NCI-H1417 (cell line): ENCODE results near the gene RPRML.
A peak's percentile ranks its signal among the peaks of the same experiment; 100 is the strongest.

Source experiments
- DNase-seq, 3 experiments: peaks; one replicate each; lab custom pipeline; 2025; lab: John Stamatoyannopoulos, UW

Gene RPRML

DNA sequence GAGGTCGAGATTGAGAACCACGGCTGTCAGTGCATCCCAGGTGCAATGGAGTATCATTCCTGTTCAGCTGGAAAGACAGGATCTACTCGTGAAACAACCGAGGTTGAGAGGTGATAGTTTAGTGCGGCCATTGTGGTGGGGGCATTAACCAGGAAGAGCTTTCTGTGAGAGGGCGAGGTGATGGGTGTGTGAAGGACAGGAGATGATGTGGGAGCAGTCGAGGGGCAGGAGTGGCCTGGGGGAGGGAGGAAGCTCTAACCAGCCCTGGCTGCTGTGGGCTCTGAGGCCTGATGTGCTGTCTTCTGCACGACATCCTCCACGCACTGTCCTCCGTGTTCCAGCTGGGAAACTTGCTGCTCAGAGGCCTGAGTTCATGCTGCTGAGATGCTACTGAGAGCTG is 34.1 kb downstream of the RPRML start:
- no peak for DNase-seq

DNA sequence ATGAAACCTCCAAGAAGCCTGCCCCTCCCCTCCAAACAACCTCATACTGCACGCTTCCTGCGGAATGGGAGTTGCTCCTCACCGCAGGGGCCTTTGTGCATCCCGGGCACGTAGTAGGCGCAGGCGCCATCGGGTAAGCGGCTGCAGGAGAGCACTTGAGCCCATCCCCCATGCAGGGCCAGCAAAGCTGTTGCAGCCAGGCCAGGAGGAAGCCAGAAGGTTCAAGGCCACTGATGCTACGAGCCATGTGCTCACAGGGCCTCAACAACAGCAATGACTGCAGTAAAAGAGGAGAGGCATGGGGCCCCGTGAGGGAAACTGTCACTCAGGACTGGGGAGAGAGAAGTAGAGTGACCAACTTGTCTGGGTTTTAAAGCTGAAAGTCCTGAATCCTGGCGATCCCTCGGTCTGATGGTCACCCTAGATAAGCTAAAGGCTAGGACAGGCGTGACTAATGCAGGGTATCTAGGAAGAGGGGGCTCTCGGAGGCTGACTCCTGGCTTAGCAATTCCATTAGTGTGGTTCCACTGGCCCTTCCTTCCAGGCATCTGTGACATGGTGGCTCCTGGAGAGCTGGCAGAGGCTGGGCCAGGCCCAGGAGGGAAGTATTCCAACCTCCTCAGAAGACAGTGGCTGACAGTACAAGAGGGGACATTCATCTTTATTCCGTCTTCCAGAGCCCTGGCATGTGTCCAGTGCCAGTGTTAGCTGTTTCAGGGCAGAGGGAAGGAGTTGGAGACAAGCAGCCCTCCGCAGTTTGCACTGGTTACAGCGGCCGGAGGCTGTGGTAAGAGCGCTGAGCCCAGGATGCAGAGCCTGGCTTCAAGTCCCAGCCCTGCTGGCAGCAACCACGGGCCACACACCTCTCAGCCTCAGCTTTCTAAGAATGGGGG is 35.3 kb downstream of the RPRML start:
- peak in 2 of 3 experiments; percentile 14 to 31 for DNase-seq

DNA sequence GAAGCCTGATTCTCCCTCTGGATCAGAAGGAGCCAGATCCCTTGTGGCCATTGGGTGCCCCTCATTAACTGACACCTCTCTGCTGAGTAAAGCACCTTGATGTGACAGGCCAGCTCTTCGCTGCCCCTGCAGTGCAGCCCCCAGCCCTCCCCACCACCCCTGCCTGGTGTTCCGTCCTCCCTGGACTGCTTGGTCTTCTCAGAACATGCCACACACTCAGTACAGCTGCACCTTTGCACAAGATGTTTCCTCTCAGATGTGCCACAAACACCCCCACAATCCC is 35.9 kb downstream of the RPRML start:
- DNase-seq = no peak

DNA sequence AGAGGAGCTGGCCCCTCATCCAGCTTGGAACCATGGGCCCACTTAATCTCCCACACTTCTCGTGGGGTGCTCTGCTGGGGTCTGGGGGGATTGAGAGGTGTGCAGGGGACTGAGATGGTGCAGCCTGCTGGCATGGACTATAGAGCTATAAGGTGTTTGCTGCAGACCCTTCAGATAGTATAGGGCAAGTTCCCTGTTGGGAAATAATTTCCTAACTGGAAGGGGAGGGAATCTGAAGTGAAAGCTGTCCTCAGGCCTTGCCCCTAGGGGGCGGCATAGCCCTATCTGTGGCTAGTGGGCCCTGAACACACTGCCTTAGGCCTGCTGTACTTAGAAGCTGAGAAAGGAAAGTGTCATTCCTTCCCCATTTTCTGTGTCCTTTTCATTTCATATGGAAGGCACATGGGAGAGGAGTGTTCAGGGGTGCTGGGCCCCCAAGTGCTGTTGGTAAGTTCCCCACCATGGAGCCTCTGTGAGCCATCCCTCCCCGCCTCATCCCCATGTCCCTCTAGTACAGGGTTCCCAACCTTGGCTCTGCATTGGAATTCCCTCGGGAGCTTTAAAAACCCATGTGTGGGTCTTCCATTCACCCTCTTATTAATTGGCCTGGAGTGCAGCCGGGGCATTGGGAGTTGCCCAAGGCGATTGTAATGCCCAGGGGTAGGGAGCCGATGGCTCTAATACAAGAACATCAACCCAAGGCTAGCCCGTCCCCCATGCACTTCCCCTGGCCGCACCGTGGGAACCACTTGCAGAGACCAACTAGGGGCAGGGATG is 36.4 kb downstream of the RPRML start:
- peak; percentile 51 to 72 (median 68) for DNase-seq

GRCh38 chr17:46940692-46941404 is 38.2 kb downstream of the RPRML start:
- peak; percentile 54 to 82 (median 57) for DNase-seq

GRCh38 chr17:46935658-46936266 is 43.3 kb downstream of the RPRML start:
- no peak for DNase-seq

DNA sequence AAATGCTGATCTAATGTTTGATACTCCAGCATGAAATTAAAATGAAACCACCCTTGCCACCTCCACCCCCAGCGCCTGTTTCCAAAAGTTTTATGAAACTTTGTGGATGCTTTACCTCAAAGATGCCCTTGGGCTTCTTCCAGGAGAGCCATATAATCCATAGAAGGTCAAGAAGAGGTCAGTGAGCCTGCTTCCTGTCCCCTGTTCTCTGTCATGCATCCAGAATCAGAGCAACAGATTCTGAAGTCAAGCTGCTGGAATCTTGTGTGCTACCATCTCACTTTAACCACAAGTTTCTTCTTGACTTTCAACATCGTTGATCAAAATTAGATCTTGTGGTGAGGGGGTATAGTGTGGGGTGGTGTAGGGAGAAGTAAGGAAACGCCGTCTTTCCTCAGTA is 47.5 kb downstream of the RPRML start:
- no peak for DNase-seq

DNA sequence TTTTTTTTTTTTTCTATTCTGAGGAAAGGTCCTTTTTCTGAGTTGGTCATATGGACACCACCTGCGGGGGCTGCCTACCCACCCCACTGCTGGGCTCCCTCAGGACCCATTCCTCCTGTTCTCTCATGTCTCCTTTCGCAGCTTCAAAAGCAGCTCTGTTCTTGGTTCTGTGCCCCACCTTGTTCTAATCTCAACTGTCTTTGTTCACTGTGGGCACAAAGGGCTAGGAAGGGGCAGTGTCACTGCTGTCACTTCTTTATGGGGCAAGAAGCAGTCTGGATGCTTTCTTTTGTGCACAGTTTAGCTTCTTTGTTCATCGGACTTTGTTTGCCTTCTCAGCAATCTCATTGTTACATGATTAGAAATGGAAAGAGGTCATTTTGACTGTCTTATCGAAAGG is 49.0 kb downstream of the RPRML start:
- DNase-seq = no peak

DNA sequence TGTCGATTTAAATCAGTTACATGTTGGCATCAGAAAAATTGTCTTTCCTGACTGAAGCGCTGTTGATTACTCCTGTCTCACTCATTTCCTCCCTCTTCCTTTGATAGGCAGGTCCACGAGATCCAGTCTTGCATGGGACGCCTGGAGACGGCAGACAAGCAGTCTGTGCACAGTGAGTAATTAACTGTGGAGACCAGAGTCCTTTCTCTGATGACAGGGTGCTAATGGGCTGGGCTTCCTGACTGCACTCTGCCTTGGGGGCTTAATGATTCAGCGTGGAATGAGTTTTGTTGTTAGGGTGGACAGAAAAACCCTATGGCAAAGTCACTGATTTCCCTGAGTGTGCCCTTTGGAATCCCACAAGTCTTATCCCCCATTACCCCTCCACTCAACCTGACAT is 49.6 kb downstream of the RPRML start:
- no peak for DNase-seq

DNA sequence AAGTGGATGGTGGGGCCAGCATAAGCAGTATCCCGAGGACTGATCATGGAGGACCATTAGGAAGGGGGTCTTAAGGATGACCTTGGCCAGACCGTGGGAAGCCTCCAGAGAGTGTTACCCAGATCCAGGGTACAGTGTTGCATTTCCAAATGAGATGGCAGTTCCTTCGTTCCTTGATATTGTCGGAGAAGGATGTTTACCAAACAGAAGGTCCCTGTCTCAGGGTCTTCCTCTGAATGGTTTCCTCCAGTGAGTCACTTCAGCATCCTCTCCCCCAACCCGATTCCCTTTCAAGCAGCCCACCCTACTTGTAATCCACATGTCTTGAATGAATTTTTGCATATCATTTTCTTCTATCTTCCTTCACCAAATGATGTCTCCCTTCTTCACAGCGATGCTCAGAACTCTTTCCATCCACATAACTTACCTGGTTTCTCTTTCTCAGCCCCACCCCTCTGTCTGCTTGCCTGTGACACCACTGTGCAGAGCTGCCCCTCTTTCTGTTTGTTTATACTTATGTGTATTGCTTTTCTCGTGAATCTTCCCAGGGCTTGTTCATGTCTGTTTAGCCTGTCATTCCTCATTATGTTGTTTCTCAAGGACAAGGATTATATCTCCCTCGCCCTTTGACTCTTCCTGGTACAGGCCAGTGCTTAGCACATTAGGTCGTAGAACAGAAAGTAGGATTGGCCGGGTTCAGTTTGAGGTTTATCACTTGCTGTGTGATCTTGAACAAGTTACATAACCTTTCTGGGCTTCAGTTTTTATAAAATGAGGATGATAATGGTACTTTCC is 50.4 kb downstream of the RPRML start:
- DNase-seq = no peak
